Panc1 (cell line): ENCODE measurements around the gene CSNK1E. TPM values are rescaled to one million over a fixed set of nuclear protein-coding genes. Genes with fewer than 3 reads are reported as not detected.

ENCODE experiments used
- ATAC-seq: fragments of 200-7000 bp; cut with Tn5 transposase; 2 replicates; pipeline ENCODE4 v1.9.1; 2020; ENCODE audit warnings: mild to moderate bottlenecking, moderate library complexity
- BruUV-seq: library from RNA; stranded (reverse); fragments of 400-500 nt; replicated peaks from 2 replicates; lab custom pipeline; 2021; lab: Mats Ljungman, UMichigan
- CTCF ChIA-PET: fragments of 300-600 bp; sonication (Branson Sonifier 250); formaldehyde crosslinking; loops from one replicate; lab custom pipeline; 2022; ENCODE audit warnings: antibody characterized with exemption; lab: Charles Lee
- POLR2A ChIA-PET: fragments of 300-600 bp; sonication (Branson Sonifier 250); formaldehyde crosslinking; loops from one replicate; lab custom pipeline; 2022; ENCODE audit warnings: antibody characterized with exemption; lab: Charles Lee
- DNase-seq: peaks from one replicate; pipeline ENCODE4 v3.0.0-alpha.2; 2010; ENCODE audit warnings: low read depth, low spot score
- H3K27ac ChIP-seq: 2 replicates; pipeline ENCODE4 v1.5.1; 2011; ENCODE audit warnings: mild to moderate bottlenecking, low read length, inconsistent platforms
- H3K27me3 ChIP-seq: fragments of 200-500 bp; sonication (Bioruptor generic); 2 replicates; pipeline ENCODE4 v1.6.0; 2014; ENCODE audit warnings: low read length, inconsistent platforms; ENCODE audit not compliant: control insufficient read depth, insufficient read depth
- H3K36me3 ChIP-seq: fragments of 200-500 bp; sonication (Bioruptor generic); 2 replicates; pipeline ENCODE4 v1.5.1; 2014; ENCODE audit warnings: inconsistent platforms, mild to moderate bottlenecking, low read length, moderate library complexity; ENCODE audit not compliant: control insufficient read depth, insufficient read depth
- H3K4me1 ChIP-seq: 2 replicates; pipeline ENCODE4 v1.5.1; 2011; ENCODE audit warnings: inconsistent platforms, mild to moderate bottlenecking, low read length, moderate library complexity; ENCODE audit not compliant: control insufficient read depth, insufficient read depth
- H3K4me3 ChIP-seq, 2 experiments: 2 replicates each; pipeline ENCODE4 v1.5.1; 2011 to 2012; ENCODE audit warnings: low read depth in 2 of 2, low read length in 2 of 2, mild to moderate bottlenecking in 2 of 2, inconsistent platforms in 1 of 2, moderate library complexity in 1 of 2
- H3K9me3 ChIP-seq: fragments of 200-500 bp; sonication (Bioruptor generic); 2 replicates; pipeline ENCODE4 v1.5.1; 2014; ENCODE audit warnings: low read depth, mild to moderate bottlenecking, inconsistent platforms, low read length, moderate library complexity; ENCODE audit not compliant: control insufficient read depth, insufficient read depth
- CTCF ChIP-seq: fragments of 450-650 bp; IDR thresholded peaks from 2 replicates; pipeline ENCODE4 v1.5.1; 2017; ENCODE audit warnings: mild to moderate bottlenecking
- POLR2AphosphoS5 ChIP-seq: IDR thresholded peaks from 2 replicates; pipeline ENCODE4 v1.6.1; 2012; ENCODE audit warnings: mild to moderate bottlenecking, low read depth, low read length, moderate library complexity
- SIN3A ChIP-seq: IDR thresholded peaks from 2 replicates; pipeline ENCODE4 v1.6.1; 2012; ENCODE audit warnings: low read depth, mild to moderate bottlenecking, low read length, moderate library complexity, borderline replicate concordance; ENCODE audit not compliant: insufficient read depth
- TCF7L2 ChIP-seq: IDR thresholded peaks from 2 replicates; pipeline ENCODE4 v1.6.1; 2011; ENCODE audit warnings: mild to moderate bottlenecking, low read depth, low read length, inconsistent platforms
- in situ Hi-C: cut with HindIII; loops from 2 replicates; pipeline ENCODE4 v1.10.0; 2016; ENCODE audit warnings: low sequenced_read_pairs, low pct_unique_long_range_greater_than_20kb
- intact Hi-C: fragments of 100-400 bp; cut with micrococcal nuclease; formaldehyde crosslinking; loops from one replicate; pipeline ENCODE4 v1.10.0; 2022; ENCODE audit not compliant: unreplicated experiment
- total RNA-seq: library from RNA; stranded (reverse); gene quantifications from one replicate; pipeline ENCODE4 v1.2.1, GENCODE V29; 2021; ENCODE audit not compliant: unreplicated experiment
- TF ChIP-seq, protein P1 (sequence below), 2 experiments: IDR thresholded peaks; 2 replicates each; pipeline ENCODE4 v1.6.1; 2011 to 2012; ENCODE audit warnings: low read depth in 2 of 2, control low read depth in 1 of 2, low read length in 1 of 2, mild to moderate bottlenecking in 1 of 2, moderate library complexity in 1 of 2; ENCODE audit not compliant: insufficient read depth in 1 of 2

Gene CSNK1E
- total RNA-seq, 1 experiment from 2014 or later = 115 TPM

DNA sequence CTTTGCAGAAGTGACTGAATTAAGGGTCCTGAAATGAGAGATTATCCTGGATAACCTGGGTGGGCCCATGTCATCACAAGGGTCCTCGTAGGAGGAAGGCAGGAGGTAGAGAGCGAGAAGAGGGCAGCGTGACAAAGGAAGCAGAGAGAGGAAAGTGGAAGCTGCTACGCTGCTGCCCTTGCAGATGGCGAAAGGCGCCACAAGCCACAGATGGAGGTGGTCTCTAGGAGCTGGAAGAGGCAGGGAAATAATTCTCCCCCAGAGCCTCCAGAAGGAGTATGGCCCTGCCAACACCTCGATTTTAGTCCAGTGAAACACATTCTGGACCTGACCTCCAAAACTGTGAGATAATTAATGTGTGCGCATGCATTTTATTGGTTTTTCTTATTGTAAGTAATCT lies 57.9 kb downstream of the CSNK1E start:
- DNase-seq (no peak), ATAC-seq (no peak)
- no peaks in the 10 kb centered on the region for H3K9me3 ChIP-seq
- TF ChIP-seq CTCF (no peak), TCF7L2 (no peak), POLR2AphosphoS5 (no peak), SIN3A (no peak)
- TF ChIP-seq, protein P1, sequence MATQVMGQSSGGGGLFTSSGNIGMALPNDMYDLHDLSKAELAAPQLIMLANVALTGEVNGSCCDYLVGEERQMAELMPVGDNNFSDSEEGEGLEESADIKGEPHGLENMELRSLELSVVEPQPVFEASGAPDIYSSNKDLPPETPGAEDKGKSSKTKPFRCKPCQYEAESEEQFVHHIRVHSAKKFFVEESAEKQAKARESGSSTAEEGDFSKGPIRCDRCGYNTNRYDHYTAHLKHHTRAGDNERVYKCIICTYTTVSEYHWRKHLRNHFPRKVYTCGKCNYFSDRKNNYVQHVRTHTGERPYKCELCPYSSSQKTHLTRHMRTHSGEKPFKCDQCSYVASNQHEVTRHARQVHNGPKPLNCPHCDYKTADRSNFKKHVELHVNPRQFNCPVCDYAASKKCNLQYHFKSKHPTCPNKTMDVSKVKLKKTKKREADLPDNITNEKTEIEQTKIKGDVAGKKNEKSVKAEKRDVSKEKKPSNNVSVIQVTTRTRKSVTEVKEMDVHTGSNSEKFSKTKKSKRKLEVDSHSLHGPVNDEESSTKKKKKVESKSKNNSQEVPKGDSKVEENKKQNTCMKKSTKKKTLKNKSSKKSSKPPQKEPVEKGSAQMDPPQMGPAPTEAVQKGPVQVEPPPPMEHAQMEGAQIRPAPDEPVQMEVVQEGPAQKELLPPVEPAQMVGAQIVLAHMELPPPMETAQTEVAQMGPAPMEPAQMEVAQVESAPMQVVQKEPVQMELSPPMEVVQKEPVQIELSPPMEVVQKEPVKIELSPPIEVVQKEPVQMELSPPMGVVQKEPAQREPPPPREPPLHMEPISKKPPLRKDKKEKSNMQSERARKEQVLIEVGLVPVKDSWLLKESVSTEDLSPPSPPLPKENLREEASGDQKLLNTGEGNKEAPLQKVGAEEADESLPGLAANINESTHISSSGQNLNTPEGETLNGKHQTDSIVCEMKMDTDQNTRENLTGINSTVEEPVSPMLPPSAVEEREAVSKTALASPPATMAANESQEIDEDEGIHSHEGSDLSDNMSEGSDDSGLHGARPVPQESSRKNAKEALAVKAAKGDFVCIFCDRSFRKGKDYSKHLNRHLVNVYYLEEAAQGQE (IDR thresholded peaks at IDR 0.05; ENCODE audit: insufficient read depth in 1 of 2, low read depth in 2 of 2, low read length in 1 of 2) = no peak
- H3K4me1 ChIP-seq = 0 out of 2 replicates have a peak, but pooled peaks cover 3% of the 10 kb centered on the region
- CTCF ChIA-PET = no interaction called here
- H3K27ac ChIP-seq = no peak overlapping the region
- H3K27me3 ChIP-seq = no peaks in the 10 kb centered on the region
- no peak overlapping the region for H3K4me3 ChIP-seq
- no TSS peak for BruUV-seq
- POLR2A ChIA-PET = interaction anchor here (0.7 kb wide), 1 partner anchor 55 kb away, joined by 4 read pairs; no protein-coding TSS in a partner anchor
- in situ Hi-C loops = no loop called here
- H3K36me3 ChIP-seq = no peaks in the 10 kb centered on the region
- intact Hi-C loops = no loop called here

GRCh38 chr22:38258895-38259294 lies 58.3 kb downstream of the CSNK1E start:
- no peak for ATAC-seq
- intact Hi-C loops = no loop called here
- in situ Hi-C loops = no loop called here
- CTCF ChIA-PET = no interaction called here
- DNase-seq = no peak
- Histone ChIP-seq H3K9me3 (no peaks in the 10 kb centered on the region), H3K4me3 (no peak overlapping the region), H3K4me1 (0 out of 2 replicates have a peak, but pooled peaks cover 3% of the 10 kb centered on the region), H3K27me3 (no peaks in the 10 kb centered on the region), H3K36me3 (no peaks in the 10 kb centered on the region), H3K27ac (no peak overlapping the region)
- no peak for TF ChIP-seq POLR2AphosphoS5
- no peak for TF ChIP-seq TCF7L2
- no peak for TF ChIP-seq SIN3A
- TF ChIP-seq, protein P1 (IDR thresholded peaks at IDR 0.05; ENCODE audit: insufficient read depth in 1 of 2, low read depth in 2 of 2, low read length in 1 of 2) = no peak
- no peak for TF ChIP-seq CTCF
- no TSS peak for BruUV-seq
- POLR2A ChIA-PET = interaction anchor here (0.7 kb wide), 1 partner anchor 55 kb away, joined by 4 read pairs; no protein-coding TSS in a partner anchor
